GM19351 (cell line): ENCODE results near the gene ARRB2.
"Not testable (repeated sequence)": the region's sequence is repeated elsewhere in the genome, so short reads cannot be mapped to it uniquely, and the experiment has no call there.

Experiments
- ATAC-seq: cut with Tn5 transposase; IDR thresholded peaks from one replicate; pipeline ENCODE4 v1.9.1; 2021; ENCODE audit warnings: mild to moderate bottlenecking, moderate library complexity; ENCODE audit not compliant: unreplicated experiment

Gene ARRB2

GRCh38 chr17:4699401-4700056 is 10.9 kb upstream of the ARRB2 start:
- not testable (repeated sequence) for ATAC-seq

GRCh38 chr17:4701116-4701515 is 9.3 kb upstream of the ARRB2 start:
- no peak for ATAC-seq

- ATAC-seq = no peak
Measured at GRCh38 chr17:4703330-4703691, 7.1 kb upstream of the ARRB2 start.

DNA sequence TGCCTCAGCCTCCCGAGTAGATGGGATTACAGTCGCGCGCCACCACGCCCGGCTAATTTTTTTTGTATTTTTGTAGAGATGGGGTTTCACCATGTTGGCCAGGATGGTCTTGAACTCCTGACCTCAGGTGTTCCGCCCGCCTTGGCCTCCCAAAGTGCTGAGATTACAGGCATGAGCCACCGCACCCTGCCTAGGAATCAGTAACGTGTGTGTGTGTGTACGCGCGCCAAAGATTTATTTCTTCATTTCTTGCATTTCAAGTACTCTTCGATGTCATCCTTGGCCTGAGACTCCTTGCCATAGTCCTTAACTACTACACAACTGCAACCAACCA is 5.9 kb upstream of the ARRB2 start:
- not testable (repeated sequence) for ATAC-seq

DNA sequence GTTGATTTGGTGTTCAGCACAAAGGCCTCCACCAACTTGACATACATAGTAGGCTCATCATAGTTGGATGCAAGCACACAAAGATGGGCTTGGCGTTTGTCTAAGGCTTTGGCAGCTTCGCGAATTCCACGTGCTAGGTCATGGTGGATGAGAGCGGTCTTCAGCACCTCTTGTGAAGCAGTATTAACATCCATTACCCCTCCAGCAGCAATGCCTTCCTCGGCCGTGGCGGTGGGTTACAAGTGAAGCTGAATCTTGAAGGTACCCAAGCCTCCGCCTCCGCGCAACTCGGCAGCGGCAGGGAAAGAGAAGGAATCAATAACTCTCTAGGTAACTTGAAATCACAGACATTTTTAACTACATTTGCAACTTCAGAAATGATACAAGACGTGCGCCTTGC is 5.4 kb upstream of the ARRB2 start:
- ATAC-seq = no peak

- no peak for ATAC-seq
Measured at GRCh38 chr17:4706121-4706520, 4.3 kb upstream of the ARRB2 start.

- no peak for ATAC-seq
Measured at GRCh38 chr17:4708436-4708835, 2.0 kb upstream of the ARRB2 start.

DNA sequence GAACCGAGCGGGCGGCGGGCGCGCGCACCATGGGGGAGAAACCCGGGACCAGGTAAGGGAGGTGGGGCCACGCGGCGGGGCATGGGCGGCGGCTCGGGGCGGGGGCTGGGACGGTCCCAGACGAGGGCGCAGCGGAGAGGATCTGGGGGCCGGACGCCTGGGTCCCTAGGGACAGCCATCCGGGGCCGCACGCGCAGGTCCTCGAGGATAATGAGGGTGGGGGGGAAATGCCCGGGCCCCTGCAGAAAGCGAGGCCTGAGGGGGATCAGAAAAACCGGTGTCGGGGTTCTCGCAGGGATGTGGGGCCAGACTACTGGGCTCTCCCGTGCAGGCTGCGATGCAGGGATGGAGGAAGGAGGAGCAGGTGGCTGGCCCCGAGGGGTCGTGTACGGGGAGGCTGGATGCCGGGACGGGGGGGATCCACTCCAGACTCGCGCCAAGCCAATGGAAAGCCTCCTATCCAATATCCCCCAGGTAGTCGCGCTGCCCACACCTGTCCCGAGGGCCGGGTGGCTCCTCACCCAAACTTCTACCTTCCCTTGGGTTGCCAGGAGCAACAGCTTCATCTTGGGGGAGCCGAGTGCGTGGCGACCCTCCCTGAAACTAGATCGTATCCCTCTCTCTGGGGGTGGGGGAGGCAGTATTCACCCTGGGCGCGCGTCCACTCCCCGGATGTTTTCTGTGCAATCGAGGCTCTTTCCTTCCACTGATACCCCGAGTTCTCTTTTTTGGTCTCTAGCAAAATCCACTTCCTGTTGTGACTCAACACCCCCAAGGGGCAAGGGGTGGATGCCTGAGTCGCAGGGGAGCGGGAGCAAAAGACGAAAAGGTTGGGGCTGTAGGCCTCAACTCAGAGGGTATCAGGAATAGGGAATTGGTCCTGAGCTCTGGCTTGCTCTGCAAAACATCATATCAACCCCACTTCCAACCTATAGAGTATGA is 532 bp downstream of the ARRB2 start:
- peak; percentile 2 for ATAC-seq

GRCh38 chr17:4711661-4712181 is 1.3 kb downstream of the ARRB2 start:
- ATAC-seq = no peak

GRCh38 chr17:4712526-4712925 is 2.1 kb downstream of the ARRB2 start:
- ATAC-seq = no peak

- not testable (repeated sequence) for ATAC-seq
Measured at GRCh38 chr17:4714340-4715062, 4.1 kb downstream of the ARRB2 start.

DNA sequence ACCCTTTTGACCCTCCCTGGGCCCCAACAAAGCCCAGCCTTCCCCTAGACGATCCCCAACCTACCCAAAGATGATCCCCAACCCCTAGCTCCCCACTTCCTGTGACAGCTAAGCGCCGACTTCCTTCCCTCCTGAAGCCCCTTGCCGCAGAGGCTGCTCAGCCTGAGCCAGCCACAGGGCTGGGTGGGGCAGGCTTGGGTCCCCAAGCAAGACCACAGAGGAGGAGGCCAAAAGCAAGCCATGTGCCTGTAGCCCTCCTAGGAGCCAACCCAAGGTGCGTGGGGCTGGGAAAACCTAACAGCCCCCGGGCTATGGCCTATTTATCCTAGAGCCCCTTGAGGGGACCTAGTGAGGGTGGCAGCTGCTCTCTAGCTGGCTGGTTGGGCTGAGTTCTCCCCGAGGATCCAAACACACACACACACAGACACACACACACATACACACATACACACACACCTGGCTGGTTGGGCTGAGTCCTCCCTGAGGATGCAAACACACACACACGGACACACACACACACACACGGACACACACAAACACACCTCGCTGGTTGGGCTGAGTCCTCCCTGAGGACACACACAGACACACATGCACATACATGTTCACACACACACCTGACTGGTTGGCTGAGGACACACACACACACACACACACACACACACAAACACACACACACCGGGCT is 4.8 kb downstream of the ARRB2 start:
- no peak for ATAC-seq

GRCh38 chr17:4716081-4716480 is 5.6 kb downstream of the ARRB2 start:
- no peak for ATAC-seq

DNA sequence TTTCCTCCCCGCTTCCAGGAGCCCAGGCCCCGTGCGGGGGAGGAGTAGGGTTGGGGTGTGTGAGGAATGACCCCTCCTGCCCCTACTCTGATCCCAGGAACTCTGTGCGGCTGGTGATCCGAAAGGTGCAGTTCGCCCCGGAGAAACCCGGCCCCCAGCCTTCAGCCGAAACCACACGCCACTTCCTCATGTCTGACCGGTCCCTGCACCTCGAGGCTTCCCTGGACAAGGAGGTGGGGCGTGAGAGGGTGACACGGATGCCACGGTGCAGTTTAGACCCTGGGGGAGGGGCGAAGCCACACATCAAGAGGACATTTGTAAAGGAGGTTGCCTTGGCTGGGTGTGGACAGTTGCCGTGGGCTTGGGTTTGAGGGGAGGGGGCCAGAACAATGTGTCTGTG is 7.4 kb downstream of the ARRB2 start:
- no peak for ATAC-seq

GRCh38 chr17:4718276-4718675 is 7.8 kb downstream of the ARRB2 start:
- ATAC-seq = no peak

GRCh38 chr17:4719146-4719545 is 8.7 kb downstream of the ARRB2 start:
- ATAC-seq = no peak

- ATAC-seq = no peak
Measured at GRCh38 chr17:4719684-4720221, 9.3 kb downstream of the ARRB2 start.

DNA sequence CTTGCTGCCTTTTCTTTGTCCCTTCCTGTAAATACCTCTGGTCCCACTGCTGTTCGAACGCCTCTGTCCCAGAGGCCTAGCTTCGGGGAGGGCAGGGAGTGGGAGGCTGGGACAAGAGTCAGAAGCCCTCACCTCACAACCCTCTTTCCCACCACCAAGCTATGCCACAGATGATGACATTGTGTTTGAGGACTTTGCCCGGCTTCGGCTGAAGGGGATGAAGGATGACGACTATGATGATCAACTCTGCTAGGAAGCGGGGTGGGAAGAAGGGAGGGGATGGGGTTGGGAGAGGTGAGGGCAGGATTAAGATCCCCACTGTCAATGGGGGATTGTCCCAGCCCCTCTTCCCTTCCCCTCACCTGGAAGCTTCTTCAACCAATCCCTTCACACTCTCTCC is 10.4 kb downstream of the ARRB2 start:
- ATAC-seq = no peak

GRCh38 chr17:4721203-4722135 is 11.0 kb downstream of the ARRB2 start:
- no peak for ATAC-seq
